Naive thymus-derived CD4-positive, alpha-beta T cell (primary cell): ENCODE data around the gene CERS6. TPM values are rescaled to one million over a fixed set of nuclear protein-coding genes. Genes with fewer than 3 reads are reported as not detected.

Experiments
- ATAC-seq: fragments of 150-1000 bp; cut with Tn5 transposase; 2 replicates; pipeline ENCODE4 v1.10.0; 2021; ENCODE audit warnings: mild to moderate bottlenecking, moderate library complexity
- CTCF ChIA-PET: fragments of 350-600 bp; sonication (Branson Sonifier 250); formaldehyde crosslinking; loops from one replicate; lab custom pipeline; 2021; ENCODE audit warnings: antibody characterized with exemption; lab: Charles Lee
- POLR2A ChIA-PET: fragments of 350-600 bp; sonication (Branson Sonifier 250); formaldehyde crosslinking; loops from one replicate; lab custom pipeline; 2021; ENCODE audit warnings: antibody characterized with exemption, inconsistent platforms; lab: Charles Lee
- DNase-seq, 9 donors: peaks; one replicate each; pipeline versions ENCODE4 v3.0.0 to v3.0.0-alpha.2; 2020 to 2022; ENCODE audit warnings: mixed read lengths in 1 of 9
- H3K27ac ChIP-seq: one replicate; pipeline ENCODE4 v1.7.0; 2013; ENCODE audit warnings: mild to moderate bottlenecking, low read depth, low read length, moderate library complexity
- H3K27me3 ChIP-seq, 2 donors: one replicate each; pipeline ENCODE4 v1.7.0; 2013; ENCODE audit warnings: low read length in 2 of 2, mild to moderate bottlenecking in 2 of 2, moderate library complexity in 2 of 2; ENCODE audit not compliant: control insufficient read depth in 2 of 2, insufficient read depth in 2 of 2
- H3K36me3 ChIP-seq, 3 experiments: 1 replicate in 2 of 3; 2 replicates in 1 of 3; pipeline ENCODE4 v1.7.0; 2013; ENCODE audit warnings: low read length in 3 of 3, mild to moderate bottlenecking in 3 of 3, moderate library complexity in 1 of 3; ENCODE audit not compliant: insufficient read depth in 3 of 3, control insufficient read depth in 2 of 3
- H3K4me1 ChIP-seq, 2 donors: one replicate each; pipeline ENCODE4 v1.7.0; 2013; ENCODE audit warnings: low read length in 2 of 2, mild to moderate bottlenecking in 2 of 2, moderate library complexity in 1 of 2; ENCODE audit not compliant: control insufficient read depth in 2 of 2, insufficient read depth in 2 of 2
- H3K4me3 ChIP-seq: 2 replicates; pipeline ENCODE4 v1.7.0; 2013; ENCODE audit warnings: mild to moderate bottlenecking, low read length
- H3K9me3 ChIP-seq, 3 experiments: 1 replicate in 2 of 3; 2 replicates in 1 of 3; pipeline ENCODE4 v1.7.0; 2013; ENCODE audit warnings: low read length in 3 of 3; ENCODE audit not compliant: control insufficient read depth in 2 of 3
- H3K27ac Mint-ChIP-seq, 9 donors: one replicate each; pipeline ENCODE4 v1.8.0; 2020 to 2022; ENCODE audit warnings: mixed read lengths in 9 of 9, mild to moderate bottlenecking in 8 of 9, moderate library complexity in 5 of 9, inconsistent platforms in 2 of 9
- H3K27me3 Mint-ChIP-seq, 5 donors: one replicate each; pipeline ENCODE4 v1.8.0; 2021 to 2022; ENCODE audit warnings: mixed read lengths in 5 of 5, mild to moderate bottlenecking in 1 of 5
- H3K36me3 Mint-ChIP-seq, 5 donors: one replicate each; pipeline ENCODE4 v1.8.0; 2020 to 2022; ENCODE audit warnings: mixed read lengths in 5 of 5, mild to moderate bottlenecking in 3 of 5, inconsistent platforms in 1 of 5
- H3K4me1 Mint-ChIP-seq, 7 donors: one replicate each; pipeline ENCODE4 v1.8.0; 2020 to 2022; ENCODE audit warnings: mixed read lengths in 7 of 7, mild to moderate bottlenecking in 3 of 7, inconsistent platforms in 1 of 7
- H3K4me3 Mint-ChIP-seq, 10 donors: one replicate each; pipeline ENCODE4 v1.8.0; 2020 to 2022; ENCODE audit warnings: mild to moderate bottlenecking in 10 of 10, mixed read lengths in 10 of 10, moderate library complexity in 6 of 10, inconsistent platforms in 2 of 10
- H3K9me3 Mint-ChIP-seq, 11 donors: one replicate each; pipeline ENCODE4 v1.8.0; 2020 to 2022; ENCODE audit warnings: mixed read lengths in 11 of 11, mild to moderate bottlenecking in 4 of 11, inconsistent platforms in 1 of 11, moderate library complexity in 1 of 11
- intact Hi-C, 2 donors: fragments of 100-400 bp; cut with micrococcal nuclease; formaldehyde crosslinking; loops; one replicate each; pipeline ENCODE4 v1.15.1; 2023
- polyA plus RNA-seq, 2 donors: library from polyadenylated mRNA; unstranded; fragments of 300-500 nt; fragmentation: Illumina TruSeq; gene quantifications; one replicate each; pipeline ENCODE4 v1.2.3, GENCODE V29; 2021
- total RNA-seq, 6 experiments: library from RNA in 5 of 6; stranded (reverse) in 5 of 6; gene quantifications; 1 replicate in 5 of 6; 2 replicates in 1 of 6; pipeline ENCODE4 v1.2.3 and lab custom pipeline; 2021 to 2026

Gene CERS6
- total and polyA plus RNA-seq, 7 experiments from 2014 or later, result 9.1 to 28.4 (median 19.7) TPM

GRCh38 chr2:168718622-168719021 lies 262.6 kb downstream of the CERS6 start:
- no peak overlapping the region for H3K27ac ChIP-seq
- H3K36me3 ChIP-seq, result peaks cover 0 to 16% (median 0%) of the 10 kb centered on the region in 3 experiments
- H3K9me3 Mint-ChIP-seq, result no peaks in the 10 kb centered on the region
- ChIA-PET CTCF (no interaction called here), POLR2A (no interaction called here)
- H3K9me3 ChIP-seq, result no peaks in the 10 kb centered on the region
- H3K4me1 ChIP-seq, result peaks cover 6 to 12% of the 10 kb centered on the region in 2 donors
- no peak overlapping the region for H3K4me3 ChIP-seq
- H3K27ac Mint-ChIP-seq, result peak overlapping the region in 2 of 9 donors; percentile 26 to 30
- no peak for DNase-seq
- no peaks in the 10 kb centered on the region for H3K27me3 Mint-ChIP-seq
- peaks cover 12 to 73% (median 58%) of the 10 kb centered on the region in 5 donors for H3K36me3 Mint-ChIP-seq
- H3K4me3 Mint-ChIP-seq, result no peak overlapping the region
- intact Hi-C loops, result loop anchor here in 1 of 2 donors (10.0 kb wide), 1 partner anchor 574 kb away; no protein-coding TSS in a partner anchor
- peaks cover 9 to 35% (median 29%) of the 10 kb centered on the region in 7 donors for H3K4me1 Mint-ChIP-seq
- H3K27me3 ChIP-seq, result no peaks in the 10 kb centered on the region
- ATAC-seq, result no peak

DNA sequence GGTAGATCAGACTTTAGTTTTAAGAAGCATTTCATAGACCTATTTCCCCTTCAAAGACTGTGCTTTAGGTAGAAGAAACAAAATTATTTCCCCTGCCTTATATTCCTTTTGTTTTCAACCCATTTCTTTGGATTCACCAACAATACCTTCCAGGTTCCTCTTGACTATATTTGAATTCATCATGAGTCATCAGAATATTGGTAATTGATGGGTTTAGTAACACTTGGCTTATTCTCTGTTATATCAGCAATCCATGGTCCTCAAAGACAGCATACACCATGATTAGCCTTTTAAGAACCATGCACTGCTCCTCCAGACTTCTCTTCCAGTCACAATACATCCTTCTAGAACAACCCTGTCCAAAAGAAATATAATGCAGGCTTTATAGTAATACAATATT lies 263.4 kb downstream of the CERS6 start:
- H3K27ac ChIP-seq, result no peak overlapping the region
- ChIA-PET CTCF (interaction anchor here (0.6 kb wide), 1 partner anchor 368 kb away, joined by 3 read pairs; no protein-coding TSS in a partner anchor), POLR2A (no interaction called here)
- no peaks in the 10 kb centered on the region for H3K27me3 Mint-ChIP-seq
- H3K9me3 Mint-ChIP-seq, result no peaks in the 10 kb centered on the region
- no peak overlapping the region for H3K4me3 ChIP-seq
- H3K4me1 ChIP-seq, result peaks cover 6 to 12% of the 10 kb centered on the region in 2 donors
- ATAC-seq (no peak), DNase-seq (no peak)
- no peak overlapping the region for H3K4me3 Mint-ChIP-seq
- peak overlapping the region in 1 of 9 donors; percentile 41 for H3K27ac Mint-ChIP-seq
- H3K4me1 Mint-ChIP-seq, result peaks cover 9 to 39% (median 25%) of the 10 kb centered on the region in 7 donors
- H3K36me3 ChIP-seq, result peaks cover 0 to 16% (median 0%) of the 10 kb centered on the region in 3 experiments
- intact Hi-C loops, result loop anchor here in 1 of 2 donors (10.0 kb wide), 1 partner anchor 575 kb away; no protein-coding TSS in a partner anchor
- H3K9me3 ChIP-seq, result no peaks in the 10 kb centered on the region
- H3K36me3 Mint-ChIP-seq, result peaks cover 16 to 73% (median 62%) of the 10 kb centered on the region in 5 donors
- no peaks in the 10 kb centered on the region for H3K27me3 ChIP-seq

- intact Hi-C loops, result no loop called here
- peaks cover 14 to 68% (median 58%) of the 10 kb centered on the region in 5 donors for H3K36me3 Mint-ChIP-seq
Measured at GRCh38 chr2:168722592-168722991, 266.5 kb downstream of the CERS6 start.

GRCh38 chr2:168723275-168723899 lies 267.3 kb downstream of the CERS6 start:
- no peaks in the 10 kb centered on the region for H3K9me3 Mint-ChIP-seq
- CTCF ChIA-PET, result no interaction called here
- Histone ChIP-seq H3K9me3 (no peaks in the 10 kb centered on the region), H3K4me3 (no peak overlapping the region), H3K36me3 (peaks cover 0 to 20% (median 0%) of the 10 kb centered on the region in 3 experiments), H3K4me1 (no peaks in the 10 kb centered on the region), H3K27me3 (no peaks in the 10 kb centered on the region), H3K27ac (no peak overlapping the region)
- peak overlapping the region in 3 of 9 donors; percentile 4 to 11 (median 9) for H3K27ac Mint-ChIP-seq
- peaks cover 0 to 21% (median 6%) of the 10 kb centered on the region in 7 donors for H3K4me1 Mint-ChIP-seq
- ATAC-seq (no peak), DNase-seq (no peak)
- peaks cover 14 to 66% (median 50%) of the 10 kb centered on the region in 5 donors for H3K36me3 Mint-ChIP-seq
- H3K27me3 Mint-ChIP-seq, result no peaks in the 10 kb centered on the region
- POLR2A ChIA-PET, result no interaction called here
- H3K4me3 Mint-ChIP-seq, result no peak overlapping the region
- intact Hi-C loops, result no loop called here

More at GRCh38 chr2:168722592-168722991, 266.5 kb downstream of the CERS6 start:
- H3K4me3 ChIP-seq, result no peak overlapping the region
- H3K36me3 ChIP-seq, result peaks cover 0 to 20% (median 0%) of the 10 kb centered on the region in 3 experiments
- POLR2A ChIA-PET, result no interaction called here
- H3K9me3 ChIP-seq, result no peaks in the 10 kb centered on the region
- ATAC-seq, result no peak
- CTCF ChIA-PET, result no interaction called here
- no peaks in the 10 kb centered on the region for H3K27me3 ChIP-seq
- Mint-ChIP-seq H3K4me1 (peaks cover 4 to 27% (median 10%) of the 10 kb centered on the region in 7 donors), H3K27ac (peak overlapping the region in 3 of 9 donors; percentile 2 to 14 (median 9)), H3K4me3 (no peak overlapping the region), H3K27me3 (no peaks in the 10 kb centered on the region), H3K9me3 (no peaks in the 10 kb centered on the region)
- H3K27ac ChIP-seq, result no peak overlapping the region
- H3K4me1 ChIP-seq, result peaks cover 1 to 7% of the 10 kb centered on the region in 2 donors
- no peak for DNase-seq

GRCh38 chr2:168726375-168726774 lies 270.3 kb downstream of the CERS6 start:
- DNase-seq (no peak), ATAC-seq (no peak)
- ChIA-PET CTCF (no interaction called here), POLR2A (no interaction called here)
- H3K4me1 ChIP-seq, result no peaks in the 10 kb centered on the region
- no peaks in the 10 kb centered on the region for H3K9me3 Mint-ChIP-seq
- H3K27me3 ChIP-seq, result no peaks in the 10 kb centered on the region
- peaks cover 0 to 16% (median 0%) of the 10 kb centered on the region in 3 experiments for H3K36me3 ChIP-seq
- no peaks in the 10 kb centered on the region for H3K9me3 ChIP-seq
- no peak overlapping the region for H3K27ac Mint-ChIP-seq
- H3K27ac ChIP-seq, result no peak overlapping the region
- H3K4me1 Mint-ChIP-seq, result peaks cover 0 to 21% (median 4%) of the 10 kb centered on the region in 7 donors
- peaks cover 13 to 58% (median 41%) of the 10 kb centered on the region in 5 donors for H3K36me3 Mint-ChIP-seq
- no peak overlapping the region for H3K4me3 Mint-ChIP-seq
- H3K4me3 ChIP-seq, result no peak overlapping the region
- H3K27me3 Mint-ChIP-seq, result no peaks in the 10 kb centered on the region
- intact Hi-C loops, result no loop called here

DNA sequence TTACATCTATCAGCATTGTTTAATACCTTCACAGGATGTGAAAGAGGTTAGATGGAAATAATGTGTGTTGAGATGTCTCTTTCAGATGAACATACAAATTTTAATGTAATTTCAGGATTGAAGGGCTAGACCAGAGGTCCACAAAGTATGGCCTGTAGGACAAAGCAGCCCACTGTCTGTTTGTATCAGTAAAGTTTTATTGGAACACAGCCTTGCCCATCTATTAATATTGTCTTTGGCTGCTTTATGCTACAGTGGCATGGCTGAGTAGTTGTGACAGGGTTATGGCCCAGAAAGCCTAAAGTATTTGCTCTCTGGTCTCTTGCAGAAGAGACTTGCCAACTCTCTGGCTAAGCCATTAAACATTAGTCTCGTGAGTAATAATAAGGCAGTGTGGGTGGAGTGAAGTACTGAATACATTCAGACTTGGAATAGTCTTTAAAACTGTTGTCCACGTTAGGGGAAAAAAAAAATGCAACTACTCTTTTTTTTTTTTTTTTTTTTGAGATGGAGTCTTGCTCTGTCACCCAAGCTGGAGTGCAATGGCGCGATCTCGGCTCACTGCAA lies 271.9 kb downstream of the CERS6 start:
- ChIA-PET CTCF (no interaction called here), POLR2A (no interaction called here)
- peaks cover 7 to 59% (median 41%) of the 10 kb centered on the region in 5 donors for H3K36me3 Mint-ChIP-seq
- H3K27me3 Mint-ChIP-seq, result no peaks in the 10 kb centered on the region
- no peaks in the 10 kb centered on the region for H3K4me1 ChIP-seq
- no peak overlapping the region for H3K27ac ChIP-seq
- peaks cover 0 to 14% (median 5%) of the 10 kb centered on the region in 7 donors for H3K4me1 Mint-ChIP-seq
- no peaks in the 10 kb centered on the region for H3K9me3 Mint-ChIP-seq
- H3K27ac Mint-ChIP-seq, result peak overlapping the region in 1 of 9 donors; percentile 35
- no peaks in the 10 kb centered on the region for H3K9me3 ChIP-seq
- no peak for ATAC-seq
- H3K4me3 Mint-ChIP-seq, result no peak overlapping the region
- no peaks in the 10 kb centered on the region for H3K27me3 ChIP-seq
- H3K36me3 ChIP-seq, result peaks cover 0 to 4% (median 0%) of the 10 kb centered on the region in 3 experiments
- H3K4me3 ChIP-seq, result no peak overlapping the region
- intact Hi-C loops, result no loop called here
- no peak for DNase-seq
